Muscle layer of duodenum (tissue), 2 donors: Measurements from ENCODE around the gene NUAK2.

Source experiments
- H3K27ac ChIP-seq: one replicate; pipeline ENCODE4 v1.7.0; 2013; ENCODE audit warnings: mild to moderate bottlenecking, low read length
- H3K27me3 ChIP-seq: one replicate; pipeline ENCODE4 v1.7.0; 2013; ENCODE audit warnings: low read depth, mild to moderate bottlenecking, control low read depth, low read length
- H3K36me3 ChIP-seq, 2 donors: one replicate each; pipeline ENCODE4 v1.7.0; 2013; ENCODE audit warnings: low read length in 2 of 2, control low read depth in 1 of 2, mild to moderate bottlenecking in 1 of 2; ENCODE audit not compliant: insufficient read depth in 2 of 2, control insufficient read depth in 1 of 2
- H3K4me1 ChIP-seq, 2 donors: one replicate each; pipeline ENCODE4 v1.7.0; 2013; ENCODE audit warnings: low read length in 2 of 2, mild to moderate bottlenecking in 2 of 2, control low read depth in 1 of 2, moderate library complexity in 1 of 2; ENCODE audit not compliant: insufficient read depth in 2 of 2, control insufficient read depth in 1 of 2
- H3K4me3 ChIP-seq, 2 donors: one replicate each; pipeline ENCODE4 v1.7.0; 2013; ENCODE audit warnings: low read length in 2 of 2, low read depth in 1 of 2, mild to moderate bottlenecking in 1 of 2
- H3K9me3 ChIP-seq, 2 donors: one replicate each; pipeline ENCODE4 v1.7.0; 2013; ENCODE audit warnings: low read length in 2 of 2, control low read depth in 1 of 2, mild to moderate bottlenecking in 1 of 2; ENCODE audit not compliant: control insufficient read depth in 1 of 2
- donor health status: healthy.

Gene NUAK2

GRCh38 chr1:205355075-205355453 lies 33.5 kb upstream of the NUAK2 start:
- peak overlapping the region; percentile 47 for H3K27ac ChIP-seq
- H3K4me3 ChIP-seq, result no peak overlapping the region
- H3K9me3 ChIP-seq, result no peaks in the 10 kb centered on the region
- H3K36me3 ChIP-seq, result no peaks in the 10 kb centered on the region
- H3K27me3 ChIP-seq, result no peaks in the 10 kb centered on the region
- peaks cover 0 to 12% of the 10 kb centered on the region in 2 donors for H3K4me1 ChIP-seq

- Histone ChIP-seq H3K36me3 (no peaks in the 10 kb centered on the region), H3K4me1 (peaks cover 0 to 7% of the 10 kb centered on the region in 2 donors), H3K4me3 (no peak overlapping the region), H3K27me3 (no peaks in the 10 kb centered on the region), H3K27ac (peak overlapping the region; percentile 33), H3K9me3 (no peaks in the 10 kb centered on the region)
Measured at GRCh38 chr1:205354259-205355074, 32.9 kb upstream of the NUAK2 start.

GRCh38 chr1:205353612-205354011 lies 32.1 kb upstream of the NUAK2 start:
- Histone ChIP-seq H3K9me3 (no peaks in the 10 kb centered on the region), H3K4me3 (no peak overlapping the region), H3K27ac (no peak overlapping the region), H3K27me3 (no peaks in the 10 kb centered on the region), H3K36me3 (no peaks in the 10 kb centered on the region), H3K4me1 (peaks cover 0 to 7% of the 10 kb centered on the region in 2 donors)

GRCh38 chr1:205353191-205353590 lies 31.6 kb upstream of the NUAK2 start:
- Histone ChIP-seq H3K9me3 (no peaks in the 10 kb centered on the region), H3K36me3 (no peaks in the 10 kb centered on the region), H3K27ac (no peak overlapping the region), H3K4me3 (no peak overlapping the region), H3K4me1 (peaks cover 0 to 7% of the 10 kb centered on the region in 2 donors), H3K27me3 (no peaks in the 10 kb centered on the region)

- no peaks in the 10 kb centered on the region for H3K9me3 ChIP-seq
- H3K27ac ChIP-seq, result no peak overlapping the region
- peaks cover 0 to 7% of the 10 kb centered on the region in 2 donors for H3K4me1 ChIP-seq
- no peak overlapping the region for H3K4me3 ChIP-seq
- H3K27me3 ChIP-seq, result no peaks in the 10 kb centered on the region
- H3K36me3 ChIP-seq, result no peaks in the 10 kb centered on the region
Measured at GRCh38 chr1:205351984-205352713, 30.6 kb upstream of the NUAK2 start.

- H3K27me3 ChIP-seq, result peaks cover 3% of the 10 kb centered on the region
Measured at GRCh38 chr1:205350691-205351141, 29.2 kb upstream of the NUAK2 start.

GRCh38 chr1:205350124-205350523 lies 28.6 kb upstream of the NUAK2 start:
- Histone ChIP-seq H3K27ac (no peak overlapping the region), H3K36me3 (no peaks in the 10 kb centered on the region), H3K27me3 (peaks cover 3% of the 10 kb centered on the region), H3K9me3 (no peaks in the 10 kb centered on the region), H3K4me3 (no peak overlapping the region), H3K4me1 (no peaks in the 10 kb centered on the region)

More at GRCh38 chr1:205350691-205351141, 29.2 kb upstream of the NUAK2 start:
- H3K4me1 ChIP-seq, result no peaks in the 10 kb centered on the region
- no peaks in the 10 kb centered on the region for H3K36me3 ChIP-seq
- no peaks in the 10 kb centered on the region for H3K9me3 ChIP-seq
- H3K27ac ChIP-seq, result no peak overlapping the region
- no peak overlapping the region for H3K4me3 ChIP-seq

- H3K4me1 ChIP-seq, result peaks cover 0 to 8% of the 10 kb centered on the region in 2 donors
- peaks cover 10% of the 10 kb centered on the region for H3K27me3 ChIP-seq
- no peak overlapping the region for H3K27ac ChIP-seq
- H3K4me3 ChIP-seq, result no peak overlapping the region
- no peaks in the 10 kb centered on the region for H3K9me3 ChIP-seq
- H3K36me3 ChIP-seq, result no peaks in the 10 kb centered on the region
Measured at GRCh38 chr1:205348554-205349487, 27.3 kb upstream of the NUAK2 start.

- Histone ChIP-seq H3K9me3 (no peaks in the 10 kb centered on the region), H3K27me3 (peaks cover 20% of the 10 kb centered on the region), H3K36me3 (no peaks in the 10 kb centered on the region), H3K27ac (no peak overlapping the region), H3K4me1 (peaks cover 0 to 14% of the 10 kb centered on the region in 2 donors), H3K4me3 (no peak overlapping the region)
Measured at GRCh38 chr1:205346956-205347574, 25.5 kb upstream of the NUAK2 start.

- Histone ChIP-seq H3K4me1 (peaks cover 0 to 14% of the 10 kb centered on the region in 2 donors), H3K36me3 (no peaks in the 10 kb centered on the region), H3K27me3 (peaks cover 20% of the 10 kb centered on the region), H3K9me3 (no peaks in the 10 kb centered on the region), H3K27ac (no peak overlapping the region), H3K4me3 (no peak overlapping the region)
Measured at GRCh38 chr1:205345761-205346160, 24.2 kb upstream of the NUAK2 start.
